ENCODE measurements around the gene AMMECR1L.
A peak's percentile ranks its signal among the peaks of the same experiment; 100 is the strongest.
"Not testable (repeated sequence)": the region's sequence is repeated elsewhere in the genome, so short reads cannot be mapped to it uniquely, and the experiment has no call there.

AMMECR1L gene

DNA sequence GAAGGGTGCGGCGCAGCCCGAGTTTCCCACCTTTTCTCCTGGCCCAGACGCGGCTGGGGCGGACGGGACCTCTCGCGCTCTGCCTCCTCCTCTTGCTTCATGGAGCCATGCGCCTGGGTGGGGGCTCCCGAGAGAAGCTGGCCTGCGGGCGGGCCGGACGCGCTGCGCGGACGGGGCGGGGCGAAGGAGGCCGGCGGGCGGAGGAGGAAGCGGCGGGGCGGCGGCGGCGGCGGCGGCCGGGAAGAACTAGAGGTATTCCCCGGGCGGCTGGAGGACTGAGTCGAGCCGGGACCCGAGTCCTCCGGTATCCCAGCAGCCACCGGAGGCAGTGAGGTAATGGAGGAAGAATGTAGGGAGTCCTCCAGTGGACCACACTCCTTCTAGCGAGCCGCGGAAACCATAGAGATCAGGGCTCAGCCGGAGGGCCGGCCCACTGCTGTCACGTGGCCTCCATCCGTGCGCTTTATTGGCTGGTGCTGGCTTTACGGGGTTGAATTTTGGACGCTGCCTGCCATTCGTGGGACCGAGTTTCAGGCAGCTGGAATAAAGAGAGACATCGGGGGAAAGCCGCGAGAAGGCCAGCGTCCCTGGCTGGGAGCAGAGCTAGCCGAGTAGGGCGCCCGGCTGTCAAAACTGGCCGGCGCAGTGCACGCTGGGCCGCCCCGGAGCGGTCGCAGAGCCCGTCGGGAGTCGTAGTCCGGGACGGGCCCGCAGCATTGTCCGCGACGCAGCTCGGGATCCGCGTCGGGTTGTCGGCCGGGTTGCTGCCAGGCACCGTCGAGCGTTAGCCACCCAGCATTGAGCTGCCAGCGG, at the start of gene AMMECR1L:
Gene AMMECR1L, minus strand, starts transcription at position 177 of the 813 bp plus-strand sequence. CDS start 11,722 bp downstream, outside the sequence.
- in situ Hi-C loops (cut with HindIII; ENCODE audit: low sequenced_read_pairs); DNase-seq (ENCODE audit: low read depth): not testable (repeated sequence)
- H3K4me3 ChIP-seq (ENCODE audit: low read depth, low read length), result peak within 1 kb of the TSS; percentile 47

DNA sequence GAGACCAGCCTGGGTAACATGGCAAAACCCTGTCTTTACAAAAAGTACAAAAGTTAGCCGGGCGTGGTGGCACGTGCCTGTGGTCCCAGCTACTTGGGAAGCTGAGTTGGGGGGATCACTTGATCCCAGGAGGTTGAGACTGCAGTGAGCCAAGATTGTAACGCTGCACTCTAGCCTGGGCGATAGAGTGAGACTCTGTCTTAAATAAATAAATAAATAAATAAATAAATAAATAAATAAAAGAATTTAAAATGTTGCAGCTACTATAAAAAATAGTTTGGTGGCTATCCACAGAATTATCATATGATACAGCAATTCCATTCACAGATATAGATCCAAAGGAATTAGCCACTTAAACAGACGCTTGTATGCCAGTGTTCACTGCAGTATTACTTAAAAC, 49.6 kb upstream of the AMMECR1L start:
- H3K4me3 ChIP-seq (ENCODE audit: low read depth, low read length), result no peak overlapping the region
- DNase-seq (ENCODE audit: low read depth), result no peak
- TF ChIP-seq, protein P1, sequence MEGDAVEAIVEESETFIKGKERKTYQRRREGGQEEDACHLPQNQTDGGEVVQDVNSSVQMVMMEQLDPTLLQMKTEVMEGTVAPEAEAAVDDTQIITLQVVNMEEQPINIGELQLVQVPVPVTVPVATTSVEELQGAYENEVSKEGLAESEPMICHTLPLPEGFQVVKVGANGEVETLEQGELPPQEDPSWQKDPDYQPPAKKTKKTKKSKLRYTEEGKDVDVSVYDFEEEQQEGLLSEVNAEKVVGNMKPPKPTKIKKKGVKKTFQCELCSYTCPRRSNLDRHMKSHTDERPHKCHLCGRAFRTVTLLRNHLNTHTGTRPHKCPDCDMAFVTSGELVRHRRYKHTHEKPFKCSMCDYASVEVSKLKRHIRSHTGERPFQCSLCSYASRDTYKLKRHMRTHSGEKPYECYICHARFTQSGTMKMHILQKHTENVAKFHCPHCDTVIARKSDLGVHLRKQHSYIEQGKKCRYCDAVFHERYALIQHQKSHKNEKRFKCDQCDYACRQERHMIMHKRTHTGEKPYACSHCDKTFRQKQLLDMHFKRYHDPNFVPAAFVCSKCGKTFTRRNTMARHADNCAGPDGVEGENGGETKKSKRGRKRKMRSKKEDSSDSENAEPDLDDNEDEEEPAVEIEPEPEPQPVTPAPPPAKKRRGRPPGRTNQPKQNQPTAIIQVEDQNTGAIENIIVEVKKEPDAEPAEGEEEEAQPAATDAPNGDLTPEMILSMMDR (IDR thresholded peaks at IDR 0.05; ENCODE audit: low read depth, low read length, missing control alignments), result no peak
- in situ Hi-C loops (cut with HindIII; ENCODE audit: low sequenced_read_pairs), result no loop called here

DNA sequence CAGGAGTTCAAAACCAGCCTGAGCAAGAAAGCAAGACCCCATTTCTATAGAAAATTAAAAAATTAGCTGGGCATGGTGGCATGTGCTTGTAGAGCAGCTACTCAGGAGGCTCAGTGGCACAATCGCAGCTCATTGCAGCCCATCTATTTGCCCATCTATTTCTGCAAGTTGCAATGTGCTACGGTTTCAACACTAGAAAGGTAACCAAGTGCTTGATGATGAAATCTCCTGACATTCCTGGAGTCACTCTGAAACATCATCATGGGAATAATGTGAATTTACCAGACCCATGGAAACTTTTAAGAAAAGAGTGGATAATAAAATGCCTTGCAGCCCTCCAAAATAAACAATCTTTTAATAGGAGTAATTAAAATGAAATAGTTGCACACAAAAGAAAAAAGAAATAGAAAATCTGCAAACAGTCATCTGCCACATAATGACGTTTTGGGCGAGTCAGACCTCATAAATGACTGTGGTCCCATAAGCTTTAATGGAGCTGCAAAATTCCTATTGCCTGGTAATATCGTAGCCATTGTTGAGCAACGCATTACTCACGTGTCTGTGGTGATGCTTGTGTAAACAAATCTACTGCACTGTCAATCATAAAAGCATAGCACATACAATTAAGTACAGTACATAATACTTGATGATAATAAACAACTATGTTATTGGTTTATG, 46.6 kb upstream of the AMMECR1L start:
- TF ChIP-seq, protein P1 (IDR thresholded peaks at IDR 0.05; ENCODE audit: low read depth, low read length, missing control alignments), result no peak
- no peak for DNase-seq (ENCODE audit: low read depth)

DNA sequence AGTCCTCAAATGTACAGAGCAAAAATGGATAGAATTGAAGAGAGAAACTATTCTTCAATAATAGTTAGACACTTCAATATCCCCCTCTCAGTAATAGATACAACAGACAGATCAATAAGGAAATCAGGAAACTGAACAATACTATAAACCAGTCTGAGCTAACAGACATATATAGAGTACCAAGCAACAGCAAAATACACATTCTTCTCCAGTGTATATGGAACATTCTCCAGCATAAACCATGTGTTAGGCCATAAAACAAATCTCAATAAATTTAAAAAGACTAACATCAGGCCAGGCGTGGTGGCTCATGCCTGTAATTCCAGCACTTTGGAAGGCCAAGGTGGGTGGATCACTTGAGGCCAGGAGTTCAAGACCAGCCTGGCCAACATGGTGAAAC, 43.7 kb upstream of the AMMECR1L start:
- in situ Hi-C loops (cut with HindIII; ENCODE audit: low sequenced_read_pairs), result no loop called here
- no peak overlapping the region for H3K4me3 ChIP-seq (ENCODE audit: low read depth, low read length)
- no peak for DNase-seq (ENCODE audit: low read depth)
- TF ChIP-seq, protein P1 (IDR thresholded peaks at IDR 0.05; ENCODE audit: low read depth, low read length, missing control alignments), result no peak

More for the DNA sequence above, 46.6 kb upstream of the AMMECR1L start:
- no peak overlapping the region for H3K4me3 ChIP-seq (ENCODE audit: low read depth, low read length)
- in situ Hi-C loops (cut with HindIII; ENCODE audit: low sequenced_read_pairs), result no loop called here

DNA sequence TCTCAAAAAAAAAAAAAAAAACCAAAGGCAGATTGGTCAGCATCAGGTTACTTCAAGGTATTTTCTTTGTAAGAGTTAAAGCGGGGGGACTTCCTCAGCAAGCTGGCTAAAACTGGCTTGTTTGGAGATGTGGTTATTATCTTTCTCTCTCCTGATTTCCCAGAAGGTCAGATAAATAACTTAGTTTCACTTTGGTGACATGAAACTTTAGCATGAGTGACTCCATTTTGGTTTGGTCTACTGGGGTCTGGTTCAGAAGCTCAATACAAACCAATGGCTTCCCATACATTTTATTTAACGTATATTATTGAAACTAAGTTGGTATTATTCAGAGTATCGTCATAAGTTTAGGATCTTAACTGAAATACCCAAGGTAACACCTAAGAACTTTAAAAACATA, 41.6 kb upstream of the AMMECR1L start:
- in situ Hi-C loops (cut with HindIII; ENCODE audit: low sequenced_read_pairs), result no loop called here
- no peak for DNase-seq (ENCODE audit: low read depth)
- H3K4me3 ChIP-seq (ENCODE audit: low read depth, low read length), result no peak overlapping the region
- TF ChIP-seq, protein P1 (IDR thresholded peaks at IDR 0.05; ENCODE audit: low read depth, low read length, missing control alignments), result no peak

DNA sequence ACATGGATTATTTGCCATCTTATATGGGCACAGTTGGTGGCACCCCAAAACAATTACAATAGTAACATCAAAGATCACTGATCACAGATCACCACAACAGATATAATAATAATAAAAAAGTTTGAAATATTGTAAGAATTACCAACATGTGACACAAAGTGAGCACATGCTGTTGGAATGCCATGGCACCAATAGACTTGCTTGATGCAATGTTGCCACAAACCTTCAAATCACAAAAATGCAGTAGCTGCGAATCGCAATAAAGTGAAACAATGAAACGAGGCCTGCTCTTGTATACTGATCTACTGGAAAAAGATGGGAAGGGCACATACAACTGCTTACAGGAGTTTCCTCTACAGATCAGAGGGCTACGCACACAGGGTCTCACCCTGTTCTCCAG, 32.2 kb upstream of the AMMECR1L start:
- TF ChIP-seq, protein P1 (IDR thresholded peaks at IDR 0.05; ENCODE audit: low read depth, low read length, missing control alignments), result no peak
- in situ Hi-C loops (cut with HindIII; ENCODE audit: low sequenced_read_pairs), result no loop called here
- DNase-seq (ENCODE audit: low read depth), result no peak
- no peak overlapping the region for H3K4me3 ChIP-seq (ENCODE audit: low read depth, low read length)

Data from astrocyte of the cerebellum (primary cell).